Measurements from ENCODE around the gene FOXE3.
"Not testable (repeated sequence)": the region's sequence is repeated elsewhere in the genome, so short reads cannot be mapped to it uniquely, and the experiment has no call there.

Gene FOXE3

GRCh38 chr1:47452426-47452825, 36.3 kb downstream of the FOXE3 start:
- FAIRE-seq = no peak

- not testable (repeated sequence) for FAIRE-seq
Observed at GRCh38 chr1:47453910-47454309, 37.8 kb downstream of the FOXE3 start.

- no peak for FAIRE-seq
Observed at GRCh38 chr1:47456250-47456649, 40.2 kb downstream of the FOXE3 start.

GRCh38 chr1:47457547-47457946, 41.5 kb downstream of the FOXE3 start:
- not testable (repeated sequence) for FAIRE-seq

GRCh38 chr1:47459253-47459788, 43.2 kb downstream of the FOXE3 start:
- no peak for FAIRE-seq

GRCh38 chr1:47460040-47460439, 44.0 kb downstream of the FOXE3 start:
- no peak for FAIRE-seq

GRCh38 chr1:47460456-47460855, 44.4 kb downstream of the FOXE3 start:
- FAIRE-seq = no peak

- no peak for FAIRE-seq
Observed at GRCh38 chr1:47465605-47466004, 49.5 kb downstream of the FOXE3 start.

All from TTC549 (cell line).